ENCODE measurements around the gene FANCM.
A peak's percentile ranks its signal among the peaks of the same experiment; 100 is the strongest.

FANCM gene, protein sequence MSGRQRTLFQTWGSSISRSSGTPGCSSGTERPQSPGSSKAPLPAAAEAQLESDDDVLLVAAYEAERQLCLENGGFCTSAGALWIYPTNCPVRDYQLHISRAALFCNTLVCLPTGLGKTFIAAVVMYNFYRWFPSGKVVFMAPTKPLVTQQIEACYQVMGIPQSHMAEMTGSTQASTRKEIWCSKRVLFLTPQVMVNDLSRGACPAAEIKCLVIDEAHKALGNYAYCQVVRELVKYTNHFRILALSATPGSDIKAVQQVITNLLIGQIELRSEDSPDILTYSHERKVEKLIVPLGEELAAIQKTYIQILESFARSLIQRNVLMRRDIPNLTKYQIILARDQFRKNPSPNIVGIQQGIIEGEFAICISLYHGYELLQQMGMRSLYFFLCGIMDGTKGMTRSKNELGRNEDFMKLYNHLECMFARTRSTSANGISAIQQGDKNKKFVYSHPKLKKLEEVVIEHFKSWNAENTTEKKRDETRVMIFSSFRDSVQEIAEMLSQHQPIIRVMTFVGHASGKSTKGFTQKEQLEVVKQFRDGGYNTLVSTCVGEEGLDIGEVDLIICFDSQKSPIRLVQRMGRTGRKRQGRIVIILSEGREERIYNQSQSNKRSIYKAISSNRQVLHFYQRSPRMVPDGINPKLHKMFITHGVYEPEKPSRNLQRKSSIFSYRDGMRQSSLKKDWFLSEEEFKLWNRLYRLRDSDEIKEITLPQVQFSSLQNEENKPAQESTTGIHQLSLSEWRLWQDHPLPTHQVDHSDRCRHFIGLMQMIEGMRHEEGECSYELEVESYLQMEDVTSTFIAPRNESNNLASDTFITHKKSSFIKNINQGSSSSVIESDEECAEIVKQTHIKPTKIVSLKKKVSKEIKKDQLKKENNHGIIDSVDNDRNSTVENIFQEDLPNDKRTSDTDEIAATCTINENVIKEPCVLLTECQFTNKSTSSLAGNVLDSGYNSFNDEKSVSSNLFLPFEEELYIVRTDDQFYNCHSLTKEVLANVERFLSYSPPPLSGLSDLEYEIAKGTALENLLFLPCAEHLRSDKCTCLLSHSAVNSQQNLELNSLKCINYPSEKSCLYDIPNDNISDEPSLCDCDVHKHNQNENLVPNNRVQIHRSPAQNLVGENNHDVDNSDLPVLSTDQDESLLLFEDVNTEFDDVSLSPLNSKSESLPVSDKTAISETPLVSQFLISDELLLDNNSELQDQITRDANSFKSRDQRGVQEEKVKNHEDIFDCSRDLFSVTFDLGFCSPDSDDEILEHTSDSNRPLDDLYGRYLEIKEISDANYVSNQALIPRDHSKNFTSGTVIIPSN (N-terminal part only)

DNA sequence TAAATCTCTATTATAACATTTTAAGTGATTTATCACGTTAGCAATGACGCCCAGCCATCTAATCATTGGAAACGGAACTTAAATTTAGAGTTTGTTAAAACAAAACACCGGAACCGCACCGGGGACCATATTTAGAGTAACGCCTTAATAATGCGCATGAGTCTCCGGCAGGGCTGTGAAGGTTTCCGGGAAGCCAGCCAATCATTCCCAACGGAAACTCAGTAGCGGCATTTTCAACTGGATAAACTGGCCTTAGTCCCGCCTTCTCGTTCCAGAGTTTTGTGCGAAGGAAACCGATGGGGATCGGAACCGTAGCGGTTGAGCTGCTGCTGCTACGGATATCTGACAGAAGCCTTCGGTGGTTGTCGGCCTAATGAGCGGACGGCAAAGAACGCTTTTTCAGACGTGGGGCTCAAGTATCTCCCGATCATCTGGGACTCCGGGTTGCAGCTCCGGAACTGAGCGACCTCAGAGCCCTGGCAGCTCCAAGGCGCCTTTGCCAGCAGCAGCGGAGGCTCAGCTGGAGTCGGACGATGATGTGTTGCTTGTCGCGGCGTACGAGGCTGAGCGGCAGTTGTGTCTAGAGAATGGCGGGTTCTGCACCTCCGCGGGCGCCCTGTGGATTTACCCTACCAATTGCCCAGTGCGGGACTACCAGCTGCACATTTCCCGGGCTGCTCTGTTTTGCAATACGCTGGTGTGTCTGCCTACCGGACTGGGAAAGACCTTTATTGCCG is at the start of gene FANCM:
TSS of gene FANCM (plus strand) at position 272 of the 737 bp plus-strand sequence. CDS start at position 374, 102 bp downstream.
- peak; percentile 95 for DNase-seq (ENCODE audit: low spot score)

DNA sequence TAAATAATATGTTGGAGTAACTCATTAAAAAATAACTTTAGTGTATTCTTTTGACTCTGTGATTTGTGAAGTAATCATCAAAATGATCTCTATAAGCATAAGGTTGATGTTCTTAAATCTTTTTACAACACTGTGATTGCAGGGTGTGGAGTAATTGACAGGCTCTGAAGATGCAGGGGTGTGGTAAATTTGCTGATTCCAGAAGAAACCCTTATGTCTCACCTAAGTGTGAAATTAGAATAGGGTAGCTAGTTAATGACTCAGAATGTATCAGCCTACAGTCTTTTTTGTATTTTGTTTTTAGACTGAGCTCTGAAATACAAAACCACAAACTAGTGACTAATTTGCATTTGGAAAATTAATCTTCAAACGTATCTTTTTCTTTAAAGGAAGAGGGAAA is 45.9 kb upstream of the FANCM start:
- peak; percentile 80 for DNase-seq (ENCODE audit: low spot score)

DNA sequence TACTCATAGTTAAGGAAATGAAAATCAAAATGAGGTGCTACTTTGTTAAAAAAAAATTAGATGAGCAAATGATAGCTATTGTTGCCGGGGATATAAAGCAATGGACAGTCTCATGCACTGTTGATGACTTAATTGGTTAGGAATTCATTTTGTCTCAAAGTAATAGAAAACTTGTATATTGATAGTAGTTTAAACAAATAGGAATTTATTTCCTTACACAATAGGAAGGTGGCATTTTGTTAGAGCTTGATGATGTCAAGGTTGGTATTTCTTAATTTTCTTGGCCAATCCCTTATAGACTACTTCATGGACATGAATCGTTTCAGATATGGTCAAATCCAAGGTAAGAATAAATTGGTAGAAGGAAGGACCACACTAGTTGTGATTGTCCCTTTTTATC is 44.0 kb upstream of the FANCM start:
- DNase-seq (ENCODE audit: low spot score): no peak

DNA sequence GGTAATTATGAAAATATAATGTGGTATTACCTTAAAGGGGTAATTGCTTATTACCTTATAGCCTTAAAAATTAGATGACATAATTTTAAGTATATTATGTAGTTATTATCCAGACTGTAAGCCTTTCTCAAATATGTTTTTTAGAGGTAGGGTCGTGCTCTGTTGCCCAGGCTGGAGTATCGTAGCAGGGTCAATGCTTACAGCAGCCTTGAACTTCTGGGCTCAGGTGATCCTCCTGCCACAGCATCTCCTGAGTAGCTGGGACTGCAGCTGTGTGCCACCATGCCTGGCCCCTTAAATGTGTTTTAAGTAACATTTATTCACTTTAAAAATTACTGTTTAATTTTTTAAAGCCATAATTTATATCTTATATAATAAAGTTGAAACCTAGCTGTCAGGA is 41.5 kb upstream of the FANCM start:
- no peak for DNase-seq (ENCODE audit: low spot score)

DNA sequence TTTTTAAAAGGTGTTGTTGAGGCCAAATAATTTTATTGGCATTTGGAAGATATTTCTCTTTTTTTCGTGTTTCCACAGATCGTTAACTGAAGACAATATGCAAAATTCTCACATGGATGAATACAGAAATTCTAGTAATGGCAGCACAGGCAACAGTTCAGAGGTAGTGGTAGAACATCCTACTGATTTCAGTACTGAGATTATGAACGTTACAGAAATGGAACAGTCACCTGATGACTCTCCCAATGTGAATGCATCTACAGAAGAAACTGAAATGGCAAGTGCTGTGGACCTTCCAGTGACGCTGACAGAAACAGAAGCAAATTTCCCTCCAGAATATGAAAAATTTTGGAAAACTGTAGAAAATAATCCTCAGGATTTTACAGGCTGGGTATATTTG is 40.6 kb upstream of the FANCM start:
- DNase-seq (ENCODE audit: low spot score): peak; percentile 34

DNA sequence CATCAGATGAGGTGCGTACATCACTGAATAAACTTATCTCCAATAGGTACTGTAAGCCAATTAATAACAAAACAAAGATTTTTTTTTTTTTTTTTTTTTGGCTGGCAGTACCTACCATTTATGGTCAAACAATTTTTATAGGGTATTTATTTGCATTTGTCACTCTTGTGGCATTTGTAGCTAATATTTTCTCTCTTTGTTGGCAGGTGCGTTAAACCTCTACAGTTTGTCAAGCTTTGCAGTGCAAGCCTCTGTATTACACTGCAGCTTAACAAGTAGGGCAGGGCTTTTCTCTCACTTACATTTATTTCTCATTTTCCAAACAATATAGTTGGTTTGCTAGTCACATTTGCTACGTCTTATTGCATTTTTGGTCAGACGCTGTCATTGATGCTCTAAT is 39.5 kb upstream of the FANCM start:
- DNase-seq (ENCODE audit: low spot score): no peak

DNA sequence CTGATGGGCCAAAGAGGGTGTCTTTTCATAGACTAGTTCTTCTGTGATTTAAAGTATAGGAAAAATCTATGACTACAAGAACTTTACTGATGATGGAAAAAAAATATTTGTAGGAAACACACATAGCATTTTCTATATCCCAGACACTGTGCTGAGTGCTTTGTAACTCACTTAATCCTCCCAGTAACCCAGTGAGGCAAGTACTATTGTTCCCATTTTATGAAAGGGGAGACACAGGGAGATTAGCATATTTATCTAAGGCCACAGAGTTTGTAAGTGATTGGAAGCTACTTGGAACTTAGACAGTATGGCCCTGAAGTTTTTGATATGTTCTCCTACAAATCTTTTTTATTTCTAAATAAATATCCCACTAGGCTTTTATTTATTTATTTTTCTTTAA is 31.9 kb upstream of the FANCM start:
- DNase-seq (ENCODE audit: low spot score): no peak

DNA sequence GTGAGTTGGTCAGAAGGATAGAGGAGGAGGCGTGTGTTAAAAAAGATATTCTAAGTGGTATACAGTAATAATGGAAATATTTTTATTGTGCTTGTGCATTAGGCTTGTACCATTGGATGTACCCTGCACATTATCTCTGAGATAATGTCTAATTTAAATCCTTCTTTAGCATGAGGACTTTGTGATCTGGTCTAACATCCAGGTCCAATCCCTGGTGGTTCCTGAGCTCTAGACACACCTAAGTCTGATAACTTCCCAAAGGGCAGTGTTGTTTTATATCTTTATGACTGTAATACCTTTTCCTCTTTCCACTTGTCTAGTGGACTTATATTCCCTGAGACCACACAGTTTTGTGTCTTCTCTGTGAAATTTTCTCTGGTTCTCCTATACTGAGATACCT is 31.2 kb upstream of the FANCM start:
- DNase-seq (ENCODE audit: low spot score): no peak

DNA sequence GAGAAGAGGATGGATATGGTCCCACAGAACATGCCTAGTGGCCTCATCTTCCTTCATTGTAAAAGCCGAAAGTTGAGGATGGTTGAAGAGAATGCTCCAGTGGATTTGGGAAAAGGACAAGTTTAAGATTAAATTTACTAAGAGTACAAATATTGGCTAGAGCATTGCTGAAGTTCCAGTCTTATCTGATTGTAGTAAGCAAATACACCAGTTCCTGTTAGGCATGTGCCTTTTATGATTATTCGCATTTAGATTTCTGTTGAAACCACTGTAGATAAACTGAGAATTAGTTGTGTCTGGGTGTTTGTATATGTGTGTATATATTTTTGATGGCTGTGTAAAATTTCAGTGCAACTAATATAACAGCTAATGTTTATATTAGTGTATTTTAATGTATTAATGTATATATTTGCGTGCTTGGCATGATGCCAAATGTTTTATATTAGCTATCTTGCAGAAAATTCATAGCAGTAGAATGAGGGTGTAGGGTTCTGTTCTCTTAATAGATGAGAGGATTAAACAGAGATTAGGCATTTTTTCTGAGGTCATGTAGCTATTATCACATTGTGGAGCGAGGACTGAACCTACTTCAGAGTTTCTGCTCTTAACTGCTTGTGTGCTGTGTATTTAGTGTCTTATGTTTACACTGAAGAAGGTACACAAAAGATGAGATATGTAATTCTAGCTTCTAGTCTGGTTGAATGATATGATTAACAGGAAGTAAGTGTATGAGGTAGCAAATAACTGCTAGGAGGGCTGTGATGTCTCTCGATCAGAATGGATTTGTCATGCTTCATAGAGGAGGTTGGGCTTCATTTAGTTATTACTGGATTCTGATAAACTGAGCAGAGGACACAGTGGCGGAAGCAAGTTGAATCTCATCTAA is 22.6 kb upstream of the FANCM start:
- DNase-seq (ENCODE audit: low spot score): peak; percentile 23

DNA sequence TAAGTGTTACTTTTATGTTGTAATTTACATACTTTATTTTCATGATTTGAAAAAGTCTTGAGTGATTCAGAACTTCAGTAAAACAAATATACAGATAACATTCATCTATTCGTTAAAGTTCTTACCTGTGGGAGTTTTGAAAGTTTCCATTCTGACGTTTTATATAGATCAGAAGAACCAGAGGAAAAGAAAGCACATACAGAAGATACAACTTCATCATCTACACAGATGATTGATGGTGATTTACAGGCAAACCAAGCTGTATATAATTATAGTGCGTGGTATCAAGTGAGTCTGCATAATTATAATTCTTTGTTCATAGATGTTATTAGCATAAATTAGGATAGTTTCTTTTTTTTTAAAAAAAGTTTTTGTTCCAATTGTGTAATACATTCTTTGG is 21.4 kb upstream of the FANCM start:
- DNase-seq (ENCODE audit: low spot score): no peak

DNA sequence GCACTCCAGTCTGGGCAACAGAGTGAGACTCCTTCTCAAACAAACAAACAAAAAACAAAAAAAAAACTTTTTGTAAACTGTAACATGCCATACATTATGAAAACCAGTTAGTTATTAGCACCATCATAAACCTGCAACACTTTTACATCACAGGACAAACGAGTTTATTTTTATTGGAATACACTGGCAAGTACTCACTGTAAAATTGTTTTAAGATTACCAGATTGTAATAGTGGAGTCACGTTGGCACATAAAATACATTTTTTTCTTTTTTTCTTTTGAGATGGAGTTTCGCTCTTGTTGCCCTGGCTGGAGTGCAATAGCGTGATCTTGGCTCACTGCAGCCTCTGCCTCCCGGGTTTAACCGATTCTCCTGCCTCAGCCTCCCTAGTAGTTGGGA is 17.1 kb upstream of the FANCM start:
- no peak for DNase-seq (ENCODE audit: low spot score)

DNA sequence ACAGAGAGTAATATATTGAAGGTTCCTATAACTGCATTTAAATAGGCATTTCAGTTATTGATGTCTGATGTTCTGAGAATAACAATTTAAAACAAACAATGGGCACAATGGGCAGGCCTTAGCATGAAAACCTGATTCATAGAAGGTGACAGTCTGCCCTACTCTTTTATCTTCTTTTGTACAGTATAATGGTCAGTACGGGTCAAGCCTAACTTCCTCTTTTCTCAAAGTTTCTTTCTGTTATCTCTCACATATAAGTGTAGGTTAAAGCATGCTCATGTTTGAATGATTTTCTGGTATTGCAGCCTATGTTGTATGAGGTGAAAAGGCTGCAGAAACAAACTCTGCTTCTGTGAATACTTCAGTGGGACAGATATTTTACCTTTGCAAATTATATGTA is 15.6 kb upstream of the FANCM start:
- DNase-seq (ENCODE audit: low spot score): no peak

DNA sequence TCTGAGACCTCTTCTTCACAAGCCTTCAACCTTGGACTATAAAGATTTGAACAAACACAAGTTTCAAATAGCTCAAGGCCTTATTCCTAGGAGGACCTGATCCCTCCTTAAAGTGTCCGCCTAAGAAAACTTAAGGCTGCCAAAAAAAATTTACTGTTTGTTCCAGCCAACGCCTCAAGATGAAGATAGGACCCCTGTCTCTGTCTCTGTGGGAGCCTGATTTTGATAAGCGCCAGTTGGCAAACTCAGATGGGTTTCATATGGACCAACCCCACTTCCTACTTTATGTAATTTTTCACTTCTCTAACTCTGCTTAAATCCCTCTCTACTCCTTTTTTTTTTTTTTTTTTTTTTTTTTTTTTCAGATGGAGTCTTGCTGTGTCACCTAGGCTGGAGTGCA is 12.5 kb upstream of the FANCM start:
- no peak for DNase-seq (ENCODE audit: low spot score)

DNA sequence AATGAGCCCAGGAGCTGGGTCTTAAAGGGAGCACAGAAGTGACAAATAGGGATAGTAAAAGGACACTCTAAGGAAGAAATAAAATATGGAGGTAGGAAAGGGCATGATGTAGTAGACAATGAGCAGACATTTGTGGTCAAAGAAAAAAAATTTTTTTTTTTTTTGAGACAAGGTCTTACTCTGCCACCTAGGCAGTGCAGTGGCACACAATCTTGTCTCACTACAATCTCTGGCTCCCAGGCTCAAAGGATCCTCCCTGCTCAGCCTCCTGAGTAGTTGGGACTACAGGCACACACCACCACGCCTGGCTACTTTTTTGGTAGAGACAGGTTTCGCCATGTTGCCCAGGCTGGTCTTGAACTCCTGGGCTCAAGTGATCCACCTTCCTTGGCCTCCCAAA is 10.0 kb upstream of the FANCM start:
- no peak for DNase-seq (ENCODE audit: low spot score)

DNA sequence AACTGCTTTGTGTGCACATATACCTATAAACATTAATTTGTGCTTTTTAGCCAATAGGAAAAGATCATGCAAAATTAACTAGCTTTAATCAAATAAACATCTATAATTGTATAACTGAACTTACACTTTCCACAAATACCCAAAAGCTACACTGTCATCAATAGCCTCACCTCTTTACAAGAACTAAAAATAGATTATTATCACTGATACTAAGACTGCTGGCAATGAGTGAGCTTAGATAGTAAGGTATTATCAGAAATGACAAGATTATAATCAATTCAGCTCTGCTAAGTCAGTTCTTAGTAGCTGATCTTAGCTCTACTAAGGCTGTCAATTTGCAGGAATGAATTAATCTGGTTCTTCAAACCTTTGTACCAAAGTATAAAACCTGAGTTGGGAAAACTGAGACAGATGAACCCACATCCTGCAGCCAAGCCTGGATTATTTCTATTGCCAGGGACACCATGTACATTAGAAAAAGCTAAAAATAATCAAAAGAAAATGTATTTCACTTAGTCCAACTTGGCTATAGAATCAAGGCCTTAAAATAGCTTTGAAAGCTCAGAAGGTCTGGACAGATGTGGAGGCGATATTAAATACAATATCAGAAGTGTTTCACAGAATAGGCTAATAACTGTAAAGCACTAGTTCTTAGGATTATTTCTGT is 6.6 kb upstream of the FANCM start:
- no peak for DNase-seq (ENCODE audit: low spot score)

DNA sequence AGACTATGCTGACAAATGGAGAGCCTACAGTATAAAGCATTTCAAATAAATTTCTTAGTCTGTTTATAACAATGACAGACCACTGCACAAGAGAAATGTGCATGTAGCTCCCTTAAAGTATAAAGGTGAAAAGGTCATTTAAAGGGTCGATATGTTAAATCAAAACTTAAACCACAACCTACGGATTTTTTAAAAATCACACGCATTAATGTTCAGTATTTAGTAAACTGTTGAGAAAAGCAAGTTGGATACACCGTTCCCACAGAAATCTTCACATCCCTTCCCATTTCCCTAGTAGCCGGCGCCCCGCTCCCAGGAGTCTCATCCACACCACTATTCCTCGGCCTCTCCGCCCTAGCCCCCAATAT is 2.1 kb upstream of the FANCM start:
- no peak for DNase-seq (ENCODE audit: low spot score)

DNA sequence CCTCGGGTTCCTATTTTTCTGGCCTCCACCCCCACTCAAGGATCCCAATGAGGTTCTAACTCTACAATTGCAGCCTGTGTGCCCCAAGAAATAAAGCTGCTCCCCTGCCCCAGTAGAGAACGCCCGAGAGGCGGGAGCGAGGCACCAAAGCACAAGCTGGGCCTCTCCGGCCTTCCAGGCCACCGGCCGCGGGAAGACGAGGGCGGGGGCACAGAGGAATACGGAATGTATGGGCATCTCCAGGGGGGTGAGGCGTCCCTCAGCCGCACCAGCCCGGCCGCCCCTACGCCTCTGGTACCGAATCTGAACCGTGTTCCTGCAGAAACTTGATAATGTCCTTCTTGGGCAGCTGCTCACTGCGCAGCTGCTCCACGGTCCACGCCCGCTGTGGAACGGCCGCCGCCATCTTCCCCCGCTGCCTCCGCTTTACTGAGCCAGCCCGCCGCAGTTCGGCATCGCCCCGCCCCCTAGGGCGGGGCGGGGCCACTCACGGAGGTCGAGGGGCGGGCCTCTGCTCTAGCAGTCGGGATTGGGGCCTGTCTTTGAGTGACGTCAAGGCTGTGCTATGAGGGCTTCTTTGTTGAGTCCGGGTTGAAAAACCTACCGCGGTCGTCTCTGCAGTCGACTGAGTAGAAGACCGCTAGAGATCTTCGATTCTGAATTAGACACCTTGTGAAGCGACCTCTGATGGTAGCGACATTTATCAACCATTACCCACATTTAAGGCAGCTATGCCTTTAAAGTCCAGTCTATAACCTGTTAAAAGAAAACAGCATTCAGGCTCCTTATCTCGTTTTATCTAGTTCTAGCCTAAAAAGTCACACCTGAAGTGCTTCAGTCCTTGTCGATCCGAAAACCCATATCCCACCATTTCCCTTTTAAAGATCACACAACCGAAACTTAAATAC is 1.4 kb upstream of the FANCM start, which contains the start of gene FKBP3:
TSS of gene FKBP3 (minus strand) at position 431 of the 908 bp plus-strand sequence. CDS start at position 406, 25 bp downstream.
- DNase-seq (ENCODE audit: low spot score): peak; percentile 98

DNA sequence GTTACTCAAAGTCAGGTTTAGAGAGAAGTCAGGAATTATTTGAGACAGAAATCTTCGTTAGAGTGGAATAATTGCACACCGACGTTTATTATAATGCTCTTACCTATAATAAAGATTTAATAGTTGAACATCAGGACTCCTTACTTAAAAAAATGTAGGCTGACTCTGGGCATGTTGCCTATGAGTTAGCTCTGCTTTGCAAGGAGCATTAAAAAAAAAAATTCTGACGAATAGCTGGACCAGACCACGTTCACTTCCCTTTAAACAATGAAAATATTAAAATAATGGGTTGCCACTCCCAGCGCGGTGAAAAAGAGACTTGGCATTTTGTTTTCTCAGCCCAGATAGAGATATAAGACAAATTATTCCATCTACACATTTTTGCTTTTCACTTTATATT is 574 bp upstream of the FANCM start:
- DNase-seq (ENCODE audit: low spot score): no peak

DNA sequence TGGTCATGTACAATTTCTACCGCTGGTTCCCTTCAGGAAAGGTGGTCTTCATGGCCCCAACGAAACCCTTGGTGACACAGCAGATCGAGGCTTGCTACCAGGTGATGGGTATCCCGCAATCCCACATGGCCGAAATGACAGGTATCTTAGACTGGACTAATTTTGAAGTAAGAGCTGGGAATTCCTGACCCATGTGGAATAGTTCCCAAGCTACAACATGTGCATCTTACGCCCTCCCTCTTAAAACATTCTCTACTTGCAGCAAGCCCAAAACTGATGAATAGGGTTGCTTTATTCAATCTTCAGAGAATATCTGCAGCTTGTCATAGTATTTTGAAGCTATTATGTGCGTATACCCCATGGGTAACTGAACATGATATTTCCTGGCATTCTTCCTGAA is 669 bp downstream of the FANCM start:
- no peak for DNase-seq (ENCODE audit: low spot score)
